Stomach (tissue), 9 donors: ENCODE results near the gene MOGAT1. TPM values are rescaled to one million over a fixed set of nuclear protein-coding genes. Genes with fewer than 3 reads are reported as not detected.
A peak's percentile ranks its signal among the peaks of the same experiment; 100 is the strongest.

ENCODE experiments used
- DNase-seq, 2 donors: peaks; one replicate each; pipeline versions ENCODE4 v3.0.0 to v3.0.0-alpha.2; 2013 to 2019
- H3K27ac ChIP-seq, 5 donors: fragments of 200-600 bp in 4 of 5; sonication (generic) in 4 of 5; one replicate each; pipeline ENCODE4 v1.5.1; 2013 to 2019; ENCODE audit warnings: mild to moderate bottlenecking in 1 of 5, moderate library complexity in 1 of 5
- H3K27me3 ChIP-seq, 3 donors: fragments of 200-600 bp; sonication (generic); one replicate each; pipeline ENCODE4 v1.5.1; 2017 to 2019; ENCODE audit warnings: mixed run types in 1 of 3
- H3K36me3 ChIP-seq, 4 donors: fragments of 200-600 bp; sonication (generic); 1 replicate in 3 of 4; 2 replicates in 1 of 4; pipeline ENCODE4 v1.5.1; 2016 to 2019
- H3K4me1 ChIP-seq, 4 donors: fragments of 200-600 bp; sonication (generic); one replicate each; pipeline ENCODE4 v1.5.1; 2016 to 2019
- H3K4me3 ChIP-seq, 4 donors: fragments of 200-600 bp; sonication (generic) in 3 of 4; one replicate each; pipeline ENCODE4 v1.5.1; 2016 to 2019; ENCODE audit warnings: mild to moderate bottlenecking in 1 of 4
- H3K9me3 ChIP-seq, 4 donors: fragments of 200-600 bp; sonication (generic); one replicate each; pipeline ENCODE4 v1.5.1; 2016 to 2019
- CTCF ChIP-seq, 7 experiments: fragments of 450-650 bp in 4 of 7; fragments of 200-600 bp in 3 of 7; sonication (generic) in 3 of 7; IDR thresholded peaks; one replicate each; pipeline ENCODE4 v1.5.1; 2016 to 2019; ENCODE audit warnings: antibody characterized with exemption in 7 of 7, control low read depth in 2 of 7, mild to moderate bottlenecking in 1 of 7
- EP300 ChIP-seq: sonication (generic); formaldehyde crosslinking; IDR thresholded peaks from one replicate; pipeline ENCODE4 v1.6.1; 2017; ENCODE audit warnings: antibody characterized with exemption
- POLR2A ChIP-seq, 4 donors: fragments of 450-650 bp; IDR thresholded peaks; one replicate each; pipeline ENCODE4 v1.6.1; 2016; ENCODE audit warnings: antibody characterized with exemption in 4 of 4, control low read depth in 2 of 4, mild to moderate bottlenecking in 1 of 4, moderate library complexity in 1 of 4
- POLR2AphosphoS5 ChIP-seq, 3 donors: sonication (generic); formaldehyde crosslinking; IDR thresholded peaks; one replicate each; pipeline ENCODE4 v1.6.1; 2016; ENCODE audit warnings: antibody characterized with exemption in 3 of 3
- WGBS, 5 donors: extraction: QIAGEN DNeasy Blood & Tissue Kit in 3 of 5; methylation state at CpG; one replicate each; pipeline versions ENCODE4 v1.1.5 to v1.1.7; 2013 to 2018; 5-methylcytosine and 5-hydroxymethylcytosine counted together
- intact Hi-C: fragments of 100-400 bp; cut with DNase I; formaldehyde crosslinking; loops from one replicate; pipeline ENCODE4 v1.15.1; 2023; ENCODE audit warnings: low total_unique reads
- polyA plus RNA-seq, 3 donors: library from polyadenylated mRNA; stranded (reverse); fragments of 200-250 nt; gene quantifications; one replicate each; pipeline ENCODE4 v1.2.3, GENCODE V29; 2013
- total RNA-seq, 5 donors: library from RNA; depleted of rRNA; stranded (reverse); fragments of >200 nt; gene quantifications; one replicate each; pipeline versions ENCODE4 v1.1.0 to v1.2.3, GENCODE V29; 2014 to 2016
- donor health status: healthy with polysubstance abuse.
- donor health status: Bipolar disorder and iron deficiency.
- donor health status: healthy.

The MOGAT1 gene
- total and polyA plus RNA-seq, 8 donors: 0.15 to 1.8 TPM; not detected in 6

GRCh38 chr2:222635295-222635694, 36.2 kb upstream of the MOGAT1 start:
- 23 to 80% (median 59%) methylated on average over 1 of the region's 1 CpG for WGBS, 5 donors

GRCh38 chr2:222637067-222637466, 34.4 kb upstream of the MOGAT1 start:
- intact Hi-C loops: no loop called here
- TF ChIP-seq POLR2A (IDR thresholded peaks at IDR 0.05) (no peak), POLR2AphosphoS5 (IDR thresholded peaks at IDR 0.05) (no peak), CTCF (IDR thresholded peaks at IDR 0.05) (no peak), EP300 (no peak)
- no peaks in the 10 kb centered on the region for H3K9me3 ChIP-seq
- peaks cover 26 to 92% (median 83%) of the 10 kb centered on the region in 4 donors for H3K36me3 ChIP-seq
- no peak overlapping the region for H3K27ac ChIP-seq
- H3K4me1 ChIP-seq: peaks cover 0 to 7% (median 0%) of the 10 kb centered on the region in 4 donors
- no peaks in the 10 kb centered on the region for H3K27me3 ChIP-seq
- WGBS, 5 donors: 93 to 100% (median 94%) methylated on average over 1 of the region's 1 CpG
- no peak overlapping the region for H3K4me3 ChIP-seq
- DNase-seq: no peak

More at GRCh38 chr2:222635295-222635694, 36.2 kb upstream of the MOGAT1 start:
- Histone ChIP-seq H3K27me3 (no peaks in the 10 kb centered on the region), H3K4me1 (peaks cover 0 to 7% (median 0%) of the 10 kb centered on the region in 4 donors), H3K27ac (peak overlapping the region in 4 of 5 donors; percentile 16 to 66 (median 40)), H3K4me3 (no peak overlapping the region), H3K36me3 (peaks cover 33 to 92% (median 84%) of the 10 kb centered on the region in 4 donors), H3K9me3 (no peaks in the 10 kb centered on the region)
- intact Hi-C loops: no loop called here
- DNase-seq: no peak
- no peak for TF ChIP-seq POLR2AphosphoS5 (IDR thresholded peaks at IDR 0.05)
- no peak for TF ChIP-seq CTCF (IDR thresholded peaks at IDR 0.05)
- TF ChIP-seq POLR2A (IDR thresholded peaks at IDR 0.05): no peak
- TF ChIP-seq EP300: no peak

- WGBS, 5 donors: 79 to 95% (median 84%) methylated on average over 2 of the region's 2 CpGs
Observed at GRCh38 chr2:222641336-222641735, 30.1 kb upstream of the MOGAT1 start.

GRCh38 chr2:222643134-222643533, 28.3 kb upstream of the MOGAT1 start:
- Histone ChIP-seq H3K4me3 (no peak overlapping the region), H3K4me1 (peaks cover 0 to under 1% (median 0%) of the 10 kb centered on the region in 4 donors), H3K27me3 (no peaks in the 10 kb centered on the region), H3K9me3 (no peaks in the 10 kb centered on the region), H3K27ac (no peak overlapping the region), H3K36me3 (peaks cover 22 to 94% (median 90%) of the 10 kb centered on the region in 4 donors)
- TF ChIP-seq POLR2A (IDR thresholded peaks at IDR 0.05): no peak
- TF ChIP-seq CTCF (IDR thresholded peaks at IDR 0.05): no peak
- TF ChIP-seq POLR2AphosphoS5 (IDR thresholded peaks at IDR 0.05): no peak
- TF ChIP-seq EP300: no peak
- DNase-seq: no peak
- 82 to 99% (median 95%) methylated on average over 1 of the region's 1 CpG for WGBS, 5 donors
- intact Hi-C loops: no loop called here

More at GRCh38 chr2:222641336-222641735, 30.1 kb upstream of the MOGAT1 start:
- Histone ChIP-seq H3K4me3 (no peak overlapping the region), H3K36me3 (peaks cover 23 to 92% (median 88%) of the 10 kb centered on the region in 4 donors), H3K27ac (no peak overlapping the region), H3K27me3 (no peaks in the 10 kb centered on the region), H3K9me3 (no peaks in the 10 kb centered on the region), H3K4me1 (no peaks in the 10 kb centered on the region)
- TF ChIP-seq POLR2A (IDR thresholded peaks at IDR 0.05) (no peak), POLR2AphosphoS5 (IDR thresholded peaks at IDR 0.05) (no peak), EP300 (no peak), CTCF (IDR thresholded peaks at IDR 0.05) (no peak)
- intact Hi-C loops: no loop called here
- no peak for DNase-seq
